ENCODE data around the gene PPP6R2.

DNA sequence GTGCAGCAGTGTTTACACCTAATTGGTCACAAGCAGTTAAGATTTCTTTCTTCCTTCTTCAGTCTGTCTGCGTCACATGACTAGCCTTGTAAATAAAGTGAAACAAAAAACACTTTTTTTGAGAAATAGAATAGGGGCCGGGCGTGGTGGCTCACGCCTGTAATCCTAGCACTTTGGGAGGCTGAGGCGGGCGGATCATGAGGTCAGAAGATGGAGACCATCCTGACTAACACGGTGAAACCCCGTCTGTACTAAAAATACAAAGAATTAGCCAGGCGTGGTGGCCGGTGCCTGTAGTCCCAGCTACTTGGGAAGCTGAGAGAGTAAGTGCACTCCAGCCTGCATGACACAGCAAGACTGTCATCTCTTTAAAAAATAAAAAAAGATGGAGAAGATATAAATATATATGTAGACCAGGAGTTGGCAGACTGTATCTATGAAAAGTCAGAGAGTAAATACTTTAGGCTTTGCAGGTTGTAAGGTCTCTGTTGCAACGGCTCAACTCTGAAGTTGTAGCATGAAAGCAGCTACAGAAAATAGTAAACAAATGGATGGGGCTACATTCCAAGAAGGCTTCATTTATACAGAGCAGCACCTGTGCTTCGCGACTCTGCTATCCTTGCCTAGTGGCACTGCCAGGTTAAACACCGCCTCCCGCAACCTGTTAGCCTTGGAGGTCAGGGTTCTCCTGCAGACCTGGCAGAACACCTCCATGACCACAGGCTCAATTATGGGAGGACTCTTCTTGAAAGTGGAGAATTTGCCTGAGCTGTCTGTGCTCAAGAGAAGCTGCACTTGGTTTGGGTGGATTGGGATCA is 55.9 kb downstream of the PPP6R2 start:
- no peak for TF ChIP-seq POLR2AphosphoS5 (IDR thresholded peaks at IDR 0.05)
- TF ChIP-seq, protein P1, sequence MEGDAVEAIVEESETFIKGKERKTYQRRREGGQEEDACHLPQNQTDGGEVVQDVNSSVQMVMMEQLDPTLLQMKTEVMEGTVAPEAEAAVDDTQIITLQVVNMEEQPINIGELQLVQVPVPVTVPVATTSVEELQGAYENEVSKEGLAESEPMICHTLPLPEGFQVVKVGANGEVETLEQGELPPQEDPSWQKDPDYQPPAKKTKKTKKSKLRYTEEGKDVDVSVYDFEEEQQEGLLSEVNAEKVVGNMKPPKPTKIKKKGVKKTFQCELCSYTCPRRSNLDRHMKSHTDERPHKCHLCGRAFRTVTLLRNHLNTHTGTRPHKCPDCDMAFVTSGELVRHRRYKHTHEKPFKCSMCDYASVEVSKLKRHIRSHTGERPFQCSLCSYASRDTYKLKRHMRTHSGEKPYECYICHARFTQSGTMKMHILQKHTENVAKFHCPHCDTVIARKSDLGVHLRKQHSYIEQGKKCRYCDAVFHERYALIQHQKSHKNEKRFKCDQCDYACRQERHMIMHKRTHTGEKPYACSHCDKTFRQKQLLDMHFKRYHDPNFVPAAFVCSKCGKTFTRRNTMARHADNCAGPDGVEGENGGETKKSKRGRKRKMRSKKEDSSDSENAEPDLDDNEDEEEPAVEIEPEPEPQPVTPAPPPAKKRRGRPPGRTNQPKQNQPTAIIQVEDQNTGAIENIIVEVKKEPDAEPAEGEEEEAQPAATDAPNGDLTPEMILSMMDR (IDR thresholded peaks at IDR 0.05) = no peak

Measured in breast epithelium (tissue), 3 donors.